ENCODE data around the gene UBE2G2. TPM values are rescaled to one million over a fixed set of nuclear protein-coding genes. Genes with fewer than 3 reads are reported as not detected.

Gene UBE2G2
- total RNA-seq, 1 experiment from 2014 or later, result 147 TPM

- Mint-ChIP-seq H3K27me3 (ENCODE audit: insufficient read depth, unreplicated experiment) (no peaks in the 10 kb centered on the region), H3K4me1 (ENCODE audit: insufficient read depth, unreplicated experiment) (peaks cover 7% of the 10 kb centered on the region), H3K4me3 (ENCODE audit: unreplicated experiment) (no peak overlapping the region), H3K36me3 (ENCODE audit: insufficient read depth, unreplicated experiment) (no peaks in the 10 kb centered on the region), H3K27ac (ENCODE audit: low read depth, unreplicated experiment) (no peak overlapping the region), H3K9me3 (ENCODE audit: unreplicated experiment) (no peaks in the 10 kb centered on the region)
- TF ChIP-seq CTCF (IDR thresholded peaks at IDR 0.05; ENCODE audit: unreplicated experiment), result no peak
- no peak for DNase-seq (ENCODE audit: unreplicated experiment)
- ChIA-PET CTCF (interaction anchor here (0.6 to 5.1 kb wide), 6 partner anchors 10 to 229 kb away, joined by 3 to 60 read pairs (median 5); no protein-coding TSS in a partner anchor), POLR2A (no interaction called here)
- intact Hi-C loops (cut with micrococcal nuclease), result no loop called here
- BruUV-seq (replicated peaks), result no TSS peak
Measured at GRCh38 chr21:44739316-44739715, 62.3 kb downstream of the UBE2G2 start.

- ChIA-PET CTCF (interaction anchor here (0.9 to 5.1 kb wide), 3 partner anchors 27 to 228 kb away, joined by 4 to 60 read pairs (median 6); no protein-coding TSS in a partner anchor), POLR2A (no interaction called here)
- intact Hi-C loops (cut with micrococcal nuclease), result no loop called here
- no TSS peak for BruUV-seq (replicated peaks)
- no peak for TF ChIP-seq CTCF (IDR thresholded peaks at IDR 0.05; ENCODE audit: unreplicated experiment)
- no peak overlapping the region for H3K27ac Mint-ChIP-seq (ENCODE audit: low read depth, unreplicated experiment)
- no peaks in the 10 kb centered on the region for H3K9me3 Mint-ChIP-seq (ENCODE audit: unreplicated experiment)
- H3K4me1 Mint-ChIP-seq (ENCODE audit: insufficient read depth, unreplicated experiment), result peaks cover 7% of the 10 kb centered on the region
- no peak for DNase-seq (ENCODE audit: unreplicated experiment)
- no peak overlapping the region for H3K4me3 Mint-ChIP-seq (ENCODE audit: unreplicated experiment)
- H3K36me3 Mint-ChIP-seq (ENCODE audit: insufficient read depth, unreplicated experiment), result no peaks in the 10 kb centered on the region
- H3K27me3 Mint-ChIP-seq (ENCODE audit: insufficient read depth, unreplicated experiment), result no peaks in the 10 kb centered on the region
Measured at GRCh38 chr21:44738621-44739020, 63.0 kb downstream of the UBE2G2 start.

GRCh38 chr21:44737706-44738354, 63.8 kb downstream of the UBE2G2 start:
- H3K27ac Mint-ChIP-seq (ENCODE audit: low read depth, unreplicated experiment), result no peak overlapping the region
- no peak for TF ChIP-seq CTCF (IDR thresholded peaks at IDR 0.05; ENCODE audit: unreplicated experiment)
- peaks cover 7% of the 10 kb centered on the region for H3K4me1 Mint-ChIP-seq (ENCODE audit: insufficient read depth, unreplicated experiment)
- ChIA-PET CTCF (interaction anchor here (1.5 to 5.1 kb wide), 2 partner anchors 28 to 227 kb away, joined by 6 to 60 read pairs; no protein-coding TSS in a partner anchor), POLR2A (no interaction called here)
- H3K4me3 Mint-ChIP-seq (ENCODE audit: unreplicated experiment), result no peak overlapping the region
- no TSS peak for BruUV-seq (replicated peaks)
- H3K9me3 Mint-ChIP-seq (ENCODE audit: unreplicated experiment), result no peaks in the 10 kb centered on the region
- no peak for DNase-seq (ENCODE audit: unreplicated experiment)
- H3K27me3 Mint-ChIP-seq (ENCODE audit: insufficient read depth, unreplicated experiment), result no peaks in the 10 kb centered on the region
- H3K36me3 Mint-ChIP-seq (ENCODE audit: insufficient read depth, unreplicated experiment), result no peaks in the 10 kb centered on the region
- intact Hi-C loops (cut with micrococcal nuclease), result no loop called here

- no peaks in the 10 kb centered on the region for H3K9me3 Mint-ChIP-seq (ENCODE audit: unreplicated experiment)
- TF ChIP-seq CTCF (IDR thresholded peaks at IDR 0.05; ENCODE audit: unreplicated experiment), result no peak
- ChIA-PET POLR2A (no interaction called here), CTCF (no interaction called here)
- H3K27ac Mint-ChIP-seq (ENCODE audit: low read depth, unreplicated experiment), result no peak overlapping the region
- H3K36me3 Mint-ChIP-seq (ENCODE audit: insufficient read depth, unreplicated experiment), result no peaks in the 10 kb centered on the region
- H3K4me3 Mint-ChIP-seq (ENCODE audit: unreplicated experiment), result no peak overlapping the region
- peak; percentile 97 for DNase-seq (ENCODE audit: unreplicated experiment)
- no TSS peak for BruUV-seq (replicated peaks)
- H3K27me3 Mint-ChIP-seq (ENCODE audit: insufficient read depth, unreplicated experiment), result peaks cover 12% of the 10 kb centered on the region
- peaks cover 7% of the 10 kb centered on the region for H3K4me1 Mint-ChIP-seq (ENCODE audit: insufficient read depth, unreplicated experiment)
- intact Hi-C loops (cut with micrococcal nuclease), result no loop called here
Measured at GRCh38 chr21:44736291-44737004, 65.2 kb downstream of the UBE2G2 start.
